ENCODE results near the gene SLC27A6.

SLC27A6 gene

GRCh38 chr5:129063483-129064113 is 98.3 kb downstream of the SLC27A6 start:
- Histone ChIP-seq H2AFZ (ENCODE audit: low read length) (no peak overlapping the region), H3F3A (ENCODE audit: low read depth) (no peaks in the 10 kb centered on the region), H3K4me1 (ENCODE audit: insufficient read depth, low read length, poor library complexity, severe bottlenecking) (no peaks in the 10 kb centered on the region), H3K79me2 (ENCODE audit: insufficient read depth, low read length) (no peaks in the 10 kb centered on the region), H3K9ac (ENCODE audit: low read depth, low read length, poor library complexity, severe bottlenecking) (no peak overlapping the region), H4K20me1 (ENCODE audit: insufficient read depth, low read length, poor library complexity, severe bottlenecking) (no peaks in the 10 kb centered on the region), H3K9me2 (replicated peaks; ENCODE audit: low read depth, low read length) (no peaks in the 10 kb centered on the region), H3K9me3 (ENCODE audit: insufficient read depth, low read depth, low read length) (no peaks in the 10 kb centered on the region), H3K36me3 (ENCODE audit: insufficient read depth, low read length) (no peaks in the 10 kb centered on the region), H3K4me2 (ENCODE audit: low read depth, low read length, poor library complexity, severe bottlenecking) (no peak overlapping the region), H3K27me3 (ENCODE audit: insufficient read depth, low read length, poor library complexity, severe bottlenecking) (no peaks in the 10 kb centered on the region), H3K4me3 (ENCODE audit: low read length, poor library complexity, severe bottlenecking) (no peak overlapping the region)
- no peak for TF ChIP-seq CTCF (conservative IDR thresholded peaks at IDR 0.05; ENCODE audit: low read length)
- TF ChIP-seq EZH2phosphoT487 (IDR thresholded peaks at IDR 0.05; ENCODE audit: borderline replicate concordance): no peak

- no peak for TF ChIP-seq EZH2phosphoT487 (IDR thresholded peaks at IDR 0.05; ENCODE audit: borderline replicate concordance)
- TF ChIP-seq CTCF (conservative IDR thresholded peaks at IDR 0.05; ENCODE audit: low read length): no peak
- Histone ChIP-seq H3K4me1 (ENCODE audit: insufficient read depth, low read length, poor library complexity, severe bottlenecking) (no peaks in the 10 kb centered on the region), H4K20me1 (ENCODE audit: insufficient read depth, low read length, poor library complexity, severe bottlenecking) (no peaks in the 10 kb centered on the region), H3K9me3 (ENCODE audit: insufficient read depth, low read depth, low read length) (no peaks in the 10 kb centered on the region), H3K79me2 (ENCODE audit: insufficient read depth, low read length) (no peaks in the 10 kb centered on the region), H3K9ac (ENCODE audit: low read depth, low read length, poor library complexity, severe bottlenecking) (no peak overlapping the region), H3K4me3 (ENCODE audit: low read length, poor library complexity, severe bottlenecking) (no peak overlapping the region), H3K36me3 (ENCODE audit: insufficient read depth, low read length) (no peaks in the 10 kb centered on the region), H3K27me3 (ENCODE audit: insufficient read depth, low read length, poor library complexity, severe bottlenecking) (no peaks in the 10 kb centered on the region), H3F3A (ENCODE audit: low read depth) (no peaks in the 10 kb centered on the region), H2AFZ (ENCODE audit: low read length) (no peak overlapping the region), H3K9me2 (replicated peaks; ENCODE audit: low read depth, low read length) (no peaks in the 10 kb centered on the region), H3K4me2 (ENCODE audit: low read depth, low read length, poor library complexity, severe bottlenecking) (no peak overlapping the region)
Observed at GRCh38 chr5:129065721-129066120, 100.4 kb downstream of the SLC27A6 start.

- Histone ChIP-seq H3K9me2 (replicated peaks; ENCODE audit: low read depth, low read length) (no peaks in the 10 kb centered on the region), H3K27me3 (ENCODE audit: insufficient read depth, low read length, poor library complexity, severe bottlenecking) (no peaks in the 10 kb centered on the region), H4K20me1 (ENCODE audit: insufficient read depth, low read length, poor library complexity, severe bottlenecking) (no peaks in the 10 kb centered on the region), H3K36me3 (ENCODE audit: insufficient read depth, low read length) (no peaks in the 10 kb centered on the region), H3K4me1 (ENCODE audit: insufficient read depth, low read length, poor library complexity, severe bottlenecking) (no peaks in the 10 kb centered on the region), H3K4me3 (ENCODE audit: low read length, poor library complexity, severe bottlenecking) (no peak overlapping the region), H3F3A (ENCODE audit: low read depth) (no peaks in the 10 kb centered on the region), H3K79me2 (ENCODE audit: insufficient read depth, low read length) (no peaks in the 10 kb centered on the region), H2AFZ (ENCODE audit: low read length) (no peak overlapping the region), H3K4me2 (ENCODE audit: low read depth, low read length, poor library complexity, severe bottlenecking) (no peak overlapping the region), H3K9me3 (ENCODE audit: insufficient read depth, low read depth, low read length) (no peaks in the 10 kb centered on the region), H3K9ac (ENCODE audit: low read depth, low read length, poor library complexity, severe bottlenecking) (no peak overlapping the region)
- TF ChIP-seq CTCF (conservative IDR thresholded peaks at IDR 0.05; ENCODE audit: low read length) (no peak), EZH2phosphoT487 (IDR thresholded peaks at IDR 0.05; ENCODE audit: borderline replicate concordance) (no peak)
Observed at GRCh38 chr5:129067745-129068144, 102.5 kb downstream of the SLC27A6 start.

Measured in Loucy (cell line).